Measurements from ENCODE around the gene GMPPA.
A peak's percentile ranks its signal among the peaks of the same experiment; 100 is the strongest.

The GMPPA gene

GRCh38 chr2:219457784-219458369, 40.8 kb upstream of the GMPPA start:
- no peak overlapping the region for H3K27ac ChIP-seq
- no peak; the same call in 1 of the 2 replicates for TF ChIP-seq CTCF (conservative IDR thresholded peaks at IDR 0.05)
- TF ChIP-seq ZFX (IDR thresholded peaks at IDR 0.05), result no peak

GRCh38 chr2:219458996-219459395, 39.7 kb upstream of the GMPPA start:
- H3K27ac ChIP-seq, result no peak overlapping the region
- TF ChIP-seq CTCF (conservative IDR thresholded peaks at IDR 0.05) (no peak), ZFX (IDR thresholded peaks at IDR 0.05) (no peak)

- TF ChIP-seq CTCF (conservative IDR thresholded peaks at IDR 0.05) (peak; percentile 86), ZFX (IDR thresholded peaks at IDR 0.05) (no peak)
- H3K27ac ChIP-seq, result no peak overlapping the region
These were observed 39.0 kb upstream of the GMPPA start for GRCh38 chr2:219459460-219460311.

GRCh38 chr2:219460424-219460926, 38.2 kb upstream of the GMPPA start:
- no peak overlapping the region for H3K27ac ChIP-seq

GRCh38 chr2:219461047-219461514, 37.6 kb upstream of the GMPPA start:
- H3K27ac ChIP-seq, result no peak overlapping the region
- TF ChIP-seq ZFX (IDR thresholded peaks at IDR 0.05), result no peak
- TF ChIP-seq CTCF (conservative IDR thresholded peaks at IDR 0.05), result no peak

More at GRCh38 chr2:219460424-219460926, 38.2 kb upstream of the GMPPA start:
- TF ChIP-seq CTCF (conservative IDR thresholded peaks at IDR 0.05) (no peak), ZFX (IDR thresholded peaks at IDR 0.05) (no peak)

GRCh38 chr2:219461669-219462068, 37.0 kb upstream of the GMPPA start:
- no peak overlapping the region for H3K27ac ChIP-seq
- TF ChIP-seq ZFX (IDR thresholded peaks at IDR 0.05) (no peak), CTCF (conservative IDR thresholded peaks at IDR 0.05) (no peak)

- no peak for TF ChIP-seq ZFX (IDR thresholded peaks at IDR 0.05)
- no peak for TF ChIP-seq CTCF (conservative IDR thresholded peaks at IDR 0.05)
- no peak overlapping the region for H3K27ac ChIP-seq
These were observed 36.3 kb upstream of the GMPPA start for GRCh38 chr2:219462349-219462748.
